HG02943 (cell line): ENCODE measurements around the gene TRIM3.

Experiments used
- ATAC-seq: cut with Tn5 transposase; IDR thresholded peaks from one replicate; pipeline ENCODE4 v1.9.1; 2021; ENCODE audit warnings: mild to moderate bottlenecking, low read depth, moderate library complexity; ENCODE audit not compliant: unreplicated experiment

Gene TRIM3

DNA sequence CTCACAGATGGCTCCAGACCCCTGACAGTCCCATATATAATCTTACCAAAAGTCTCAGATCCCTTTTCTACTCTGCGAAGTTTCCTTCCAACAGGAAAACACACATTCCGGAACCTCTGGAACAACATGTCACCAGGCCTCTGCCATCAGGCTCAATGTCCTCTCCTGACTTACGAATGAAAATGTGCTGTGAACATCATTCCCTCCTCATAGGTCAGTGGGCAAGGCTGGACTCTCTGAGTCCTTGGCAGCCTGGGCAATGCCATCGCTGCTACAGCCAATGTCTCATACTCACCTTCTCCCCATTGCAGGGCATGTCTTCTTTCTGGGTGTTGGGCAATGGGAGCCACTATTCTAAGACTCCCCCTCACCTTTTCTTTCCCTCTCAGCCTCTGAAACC, 31.3 kb downstream of the TRIM3 start:
- no peak for ATAC-seq

DNA sequence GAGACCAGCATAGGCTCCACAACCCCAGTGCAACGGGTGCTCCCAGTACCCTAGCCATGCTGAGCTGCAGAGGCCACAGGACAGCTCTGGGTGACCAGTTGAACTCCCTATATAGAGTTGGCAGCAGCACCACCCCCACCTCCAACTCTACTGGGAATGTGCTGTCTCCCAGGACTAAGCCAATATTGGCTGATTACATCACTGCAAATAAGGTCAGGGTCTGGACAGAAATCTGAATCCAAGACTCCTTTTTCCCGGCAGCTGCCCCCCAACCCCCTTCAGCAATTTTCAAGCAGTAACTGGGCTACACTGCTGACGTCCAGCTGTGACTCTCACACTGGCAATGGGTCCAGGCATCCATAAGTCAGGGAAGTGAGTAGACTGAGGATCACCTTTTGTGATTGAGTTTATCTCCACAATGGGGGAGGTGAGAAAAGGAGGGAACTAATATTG, 32.8 kb downstream of the TRIM3 start, which contains the start of gene HPX:
Gene HPX (minus strand): TSS at position 82 of the 453 bp plus-strand sequence. CDS start 24 bp downstream, at position 58.
- no peak for ATAC-seq

DNA sequence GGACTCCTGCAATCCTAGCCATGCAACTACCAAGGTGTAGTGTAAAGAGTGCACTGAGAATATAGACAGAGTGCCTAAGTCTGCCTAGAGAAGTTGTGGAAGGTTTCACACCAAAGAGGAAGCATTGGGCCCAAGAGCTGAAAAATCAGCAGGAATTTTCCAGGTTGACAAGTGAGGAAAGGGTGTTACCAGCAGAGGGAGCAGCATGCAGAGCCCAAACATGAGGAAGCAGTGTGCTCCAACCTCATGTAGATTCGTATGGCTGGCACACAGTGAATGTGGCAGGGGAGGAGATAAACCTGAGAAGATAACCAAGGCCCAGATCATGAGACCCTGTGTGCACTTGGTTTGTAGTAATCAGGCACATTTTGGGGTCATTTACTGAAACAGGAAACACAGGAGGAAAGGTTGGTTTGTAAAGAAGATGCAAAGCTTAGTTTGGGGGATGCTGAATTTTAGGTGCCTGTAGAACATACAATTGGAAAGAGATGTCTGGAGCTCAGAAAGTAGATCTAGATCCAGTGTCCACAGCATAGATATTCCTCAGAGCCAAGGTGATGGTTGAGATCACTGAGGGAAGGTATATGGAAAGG, 34.7 kb downstream of the TRIM3 start:
- ATAC-seq = no peak

DNA sequence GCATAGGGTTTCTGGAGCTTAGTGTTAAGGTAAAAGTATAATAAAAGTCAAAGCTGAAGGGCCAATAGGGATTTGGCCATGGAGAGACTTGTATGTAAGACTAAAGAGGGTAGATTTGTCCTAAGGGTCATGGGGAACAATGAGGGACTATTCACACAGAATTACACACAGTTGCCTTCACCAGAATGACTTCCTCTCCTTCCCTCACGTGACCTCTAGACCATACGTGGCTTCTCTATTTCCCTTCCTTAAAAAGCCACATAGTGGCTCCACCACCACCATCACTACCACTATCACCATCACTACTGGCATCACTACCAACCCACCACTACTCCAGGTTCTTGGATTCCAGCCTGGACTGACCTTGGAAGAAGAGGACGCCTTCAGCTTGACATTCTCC, 35.7 kb downstream of the TRIM3 start:
- ATAC-seq = no peak

DNA sequence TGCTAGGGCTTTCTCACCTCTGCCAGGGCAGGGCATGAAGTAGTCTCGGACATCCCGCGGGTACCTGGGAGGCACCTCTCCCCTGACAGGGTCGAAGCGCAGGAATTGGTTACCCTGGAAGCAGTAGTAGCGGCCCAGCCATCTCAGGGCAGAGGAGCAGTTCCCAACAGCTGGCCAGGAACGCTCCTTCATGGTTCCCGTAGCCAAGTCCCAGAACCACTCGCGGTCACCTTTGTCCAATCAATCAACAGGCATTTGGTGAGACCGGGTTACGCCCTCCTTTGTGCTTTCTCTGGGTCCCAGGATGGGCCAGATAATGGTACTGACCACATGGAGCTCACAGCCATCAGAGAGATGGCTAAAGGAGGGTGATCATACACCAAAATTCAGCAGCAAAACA, 36.3 kb downstream of the TRIM3 start:
- no peak for ATAC-seq

DNA sequence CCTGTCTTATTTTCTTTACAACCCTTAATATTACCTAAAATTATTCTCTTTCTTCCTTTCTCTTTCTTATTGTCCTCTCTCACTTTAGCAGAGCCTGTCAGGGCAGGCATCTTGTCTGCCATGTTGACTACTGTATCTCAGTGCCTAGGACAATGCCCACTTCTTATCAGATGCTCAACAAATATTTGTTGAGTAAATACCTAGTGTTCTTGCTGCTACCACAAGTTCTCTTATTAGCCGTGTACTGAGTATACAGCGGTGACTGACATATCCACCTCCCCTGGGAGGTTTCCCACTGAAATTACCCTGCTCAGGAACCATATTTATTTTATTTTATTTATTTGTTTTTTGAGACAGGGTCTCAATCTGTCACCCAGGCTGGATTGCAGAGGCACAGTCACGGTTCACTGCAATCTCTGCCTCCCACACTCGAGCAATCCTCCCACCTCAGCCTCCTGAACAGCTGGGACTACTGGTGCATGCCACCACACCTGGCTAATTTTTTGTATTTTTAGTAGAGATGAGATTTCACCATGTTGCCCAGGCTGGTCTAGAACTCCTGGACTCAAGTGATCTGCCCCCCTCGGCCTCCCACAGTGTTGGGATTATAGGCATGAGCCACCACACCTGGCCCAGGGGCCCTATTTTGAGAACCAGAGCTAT, 39.6 kb downstream of the TRIM3 start:
- no peak for ATAC-seq

DNA sequence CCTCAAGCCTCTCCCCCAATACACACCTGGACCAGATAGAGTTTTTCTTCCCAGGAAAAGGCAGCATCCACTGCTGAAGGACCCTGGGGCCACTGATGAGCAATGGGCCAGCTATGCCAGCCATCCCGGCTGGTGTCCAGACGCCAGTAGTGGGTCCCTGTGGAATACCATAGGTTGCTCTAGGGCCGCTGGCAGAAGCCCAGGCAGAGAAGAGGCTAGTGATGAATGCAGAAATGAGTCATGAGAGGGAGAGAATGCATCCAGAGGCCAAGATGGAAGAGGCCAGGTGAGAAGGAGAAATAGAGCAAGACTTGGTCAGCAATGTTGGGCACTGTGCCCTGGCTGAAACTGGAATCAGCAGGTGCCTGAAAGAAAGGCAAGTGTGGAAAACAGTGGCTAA, 41.9 kb downstream of the TRIM3 start:
- ATAC-seq = no peak

DNA sequence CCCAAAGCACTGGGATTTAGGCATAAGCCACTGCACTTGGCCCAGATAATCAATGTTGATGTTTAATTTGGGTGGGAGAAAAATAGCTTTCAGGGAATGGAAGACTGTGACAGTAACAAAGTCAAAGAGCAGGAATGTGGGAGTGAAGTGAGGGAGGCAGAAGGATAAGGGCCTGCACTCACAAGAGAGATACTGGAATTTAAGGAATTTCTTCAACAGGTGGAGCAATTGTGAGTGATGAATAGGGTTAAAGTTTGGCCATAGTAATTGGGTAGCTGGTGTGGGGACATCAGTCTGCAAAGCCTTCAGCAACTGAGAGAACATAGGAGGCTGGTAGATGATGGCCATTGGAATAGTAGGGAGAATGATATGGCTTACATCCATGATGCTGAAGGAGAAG, 46.2 kb downstream of the TRIM3 start:
- no peak for ATAC-seq

DNA sequence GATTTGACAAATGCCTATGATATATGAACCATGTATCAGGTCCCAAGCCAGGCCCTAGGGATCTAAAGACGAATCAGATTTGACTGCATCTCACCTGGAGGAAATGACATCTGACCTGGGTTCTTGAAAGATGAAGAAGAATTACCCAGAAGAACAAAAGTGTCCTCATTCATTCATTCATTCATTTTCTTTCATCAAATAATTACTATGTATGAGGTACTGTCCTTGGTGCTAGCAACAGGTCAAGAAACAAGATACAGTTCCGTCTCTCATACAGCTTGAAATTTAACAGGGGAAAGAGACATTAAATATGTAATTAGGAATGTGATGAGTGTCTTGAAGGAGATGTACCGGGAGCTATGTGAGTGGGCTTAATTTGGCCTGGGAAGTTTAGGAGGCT, 53.1 kb downstream of the TRIM3 start:
- ATAC-seq = no peak

DNA sequence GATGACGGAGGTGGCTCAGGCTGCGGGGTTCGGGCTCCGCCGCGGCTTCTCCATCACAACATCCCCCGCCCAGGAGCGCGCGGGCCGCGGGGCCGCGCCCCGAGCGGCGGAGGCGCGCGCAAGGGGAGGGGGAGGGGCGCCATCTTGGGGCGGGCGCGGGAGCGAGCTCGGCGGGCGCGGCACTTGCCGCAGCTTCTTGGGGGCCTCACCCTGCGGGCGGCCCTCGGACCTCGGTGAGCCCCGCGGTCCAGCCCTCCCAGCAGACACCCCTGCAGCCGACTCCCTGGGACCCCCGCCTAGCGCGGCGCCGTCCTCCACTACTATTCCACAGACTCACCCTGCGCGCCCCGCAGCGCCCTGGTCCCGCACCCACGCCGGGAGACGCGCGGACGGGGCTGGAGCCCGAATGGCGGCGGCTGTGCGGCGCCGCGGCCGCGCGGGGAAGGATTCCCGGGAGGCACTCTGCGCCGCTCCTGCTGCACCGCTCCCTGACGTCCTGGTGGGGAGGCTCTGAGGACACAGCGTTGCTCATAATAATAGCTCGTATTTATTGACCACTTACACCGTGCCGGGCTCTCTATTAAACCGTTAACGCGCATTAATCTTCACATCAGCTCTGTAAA, 54.6 kb downstream of the TRIM3 start, which contains the start of gene APBB1:
Gene APBB1 (minus strand): TSS at position 86 of the 623 bp plus-strand sequence. CDS start 7,747 bp downstream, outside the sequence.
- no peak for ATAC-seq

DNA sequence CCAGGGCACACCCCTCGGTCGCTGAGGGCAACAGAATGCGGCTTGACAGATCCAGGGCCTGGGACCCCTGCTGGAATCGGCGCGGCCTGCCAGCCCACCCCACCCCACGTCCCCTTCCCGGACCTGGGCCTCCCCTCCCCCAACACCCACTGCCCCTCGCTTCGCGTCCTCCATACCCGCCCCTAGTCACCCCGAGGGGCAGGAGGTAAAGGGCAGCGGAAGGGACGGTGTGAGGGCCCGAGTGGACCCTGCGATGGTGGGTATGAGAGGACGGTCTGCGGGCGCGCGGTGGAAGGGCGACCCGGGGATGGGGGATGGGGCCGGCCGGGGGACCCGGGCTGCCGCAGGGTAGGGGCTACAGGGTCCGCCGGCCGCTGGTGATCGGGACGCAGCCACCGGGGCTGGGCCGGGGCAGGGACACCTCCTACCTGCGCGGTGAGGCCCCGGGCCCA, 55.2 kb downstream of the TRIM3 start:
- no peak for ATAC-seq

DNA sequence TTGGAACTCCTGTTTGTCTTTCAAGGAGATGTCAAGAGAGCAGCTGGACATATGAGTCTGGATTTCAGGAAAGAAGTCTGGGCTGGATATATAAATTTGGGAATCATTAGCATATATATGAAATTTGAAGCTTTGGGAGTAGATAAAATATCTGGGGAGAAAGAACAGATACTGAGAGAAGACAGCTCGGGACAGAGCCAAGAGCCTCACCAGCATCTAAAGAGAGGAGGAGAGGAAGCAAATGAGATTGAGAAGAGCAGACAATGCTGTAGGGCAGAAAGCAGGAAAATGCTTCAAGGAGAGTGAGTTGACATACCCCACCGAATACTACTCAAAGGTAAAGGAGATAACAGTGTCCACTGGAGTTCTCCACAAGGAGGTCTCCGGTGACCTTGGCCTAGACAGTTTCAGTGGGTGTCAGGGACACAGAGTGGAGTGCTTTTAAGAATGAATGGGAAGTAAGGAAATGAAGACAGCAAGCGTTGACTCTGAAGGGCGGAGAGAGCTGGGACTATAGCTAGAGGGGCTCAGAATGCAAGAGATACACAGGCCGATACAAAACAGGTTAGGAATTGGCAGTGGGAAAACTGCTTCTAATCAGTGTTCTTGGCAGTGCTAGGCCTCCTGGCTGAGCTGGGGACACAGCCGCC, 55.7 kb downstream of the TRIM3 start:
- ATAC-seq = no peak

DNA sequence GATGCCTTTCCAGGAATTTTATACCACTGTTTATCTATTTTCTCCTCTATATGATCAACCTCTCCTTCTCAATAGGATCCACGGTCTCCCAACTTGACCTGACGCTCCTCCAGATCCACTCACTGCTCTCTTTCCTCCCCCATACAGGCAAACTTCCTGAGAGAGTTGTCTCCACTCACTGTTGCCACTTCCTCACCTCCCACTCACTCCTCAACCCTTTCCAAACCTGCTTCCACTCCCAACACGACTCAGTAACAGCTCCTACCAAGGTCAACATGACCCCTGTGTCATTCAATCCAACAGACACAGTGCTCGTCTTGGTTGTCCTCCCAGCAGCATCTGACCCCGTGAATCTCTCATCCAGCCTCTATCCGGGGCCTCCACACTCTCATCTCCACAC, 57.9 kb downstream of the TRIM3 start:
- ATAC-seq = no peak

DNA sequence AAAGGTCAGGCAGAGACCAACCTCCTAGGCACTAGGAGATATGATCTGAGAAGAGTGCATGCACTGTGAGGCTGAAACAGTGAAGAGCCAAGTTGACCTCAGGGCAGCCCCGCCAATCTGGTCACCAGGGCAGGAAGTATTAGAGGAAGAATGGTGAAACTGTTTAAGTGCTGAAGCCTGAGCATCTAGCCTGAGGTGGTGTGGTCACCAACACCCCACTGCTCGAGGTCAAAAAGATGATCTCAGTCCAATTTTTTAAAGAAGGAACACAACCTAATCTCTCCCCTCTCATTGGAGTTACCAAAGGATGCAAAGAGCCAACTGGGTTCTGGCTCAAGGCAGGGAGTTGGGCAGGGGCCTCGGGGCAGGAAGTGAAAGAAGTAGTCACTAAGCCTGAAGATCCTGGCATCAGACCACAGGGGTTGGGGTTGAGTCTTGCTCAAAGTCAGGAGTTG, 58.8 kb downstream of the TRIM3 start:
- no peak for ATAC-seq

DNA sequence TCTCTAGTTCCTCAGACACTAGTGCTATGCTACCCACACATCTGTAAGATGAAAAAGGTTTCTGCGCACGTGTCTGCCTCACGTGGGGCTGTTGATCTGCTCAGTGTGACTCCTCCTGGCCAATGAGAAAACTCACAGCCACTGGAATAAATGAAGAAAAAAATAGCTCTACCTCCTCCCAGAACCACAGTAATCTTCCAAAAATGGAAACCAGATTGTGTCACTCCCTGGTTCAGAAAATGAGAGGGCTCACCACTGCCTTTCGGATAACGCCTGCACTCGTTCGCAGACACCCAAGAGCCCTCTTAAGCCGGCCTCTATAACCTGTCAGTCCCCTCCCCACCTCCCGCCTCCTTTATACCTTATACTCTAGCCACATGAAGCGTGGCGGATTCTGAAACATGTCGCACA, 59.9 kb downstream of the TRIM3 start:
- no peak for ATAC-seq

DNA sequence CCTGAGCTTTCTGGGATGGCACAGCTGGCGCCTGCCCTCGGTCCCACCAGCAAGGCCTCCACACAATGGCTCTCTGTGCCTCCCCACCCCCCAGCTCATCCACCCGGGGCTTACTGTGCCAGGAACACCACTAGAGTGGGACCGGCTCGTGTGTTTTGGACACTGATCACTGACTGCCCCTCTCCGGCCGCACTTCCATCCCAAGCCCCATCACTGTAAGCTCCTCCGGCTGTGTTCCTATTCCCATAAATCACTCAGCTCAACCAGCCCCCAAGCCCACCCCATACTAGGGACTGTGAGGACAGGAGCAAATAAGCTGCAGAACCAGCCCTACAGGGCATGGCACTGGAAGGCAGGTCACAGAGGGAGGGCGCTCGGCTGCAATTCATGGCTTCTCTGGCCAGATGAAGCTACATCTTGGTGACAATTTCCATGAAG, 62.1 kb downstream of the TRIM3 start:
- no peak for ATAC-seq

DNA sequence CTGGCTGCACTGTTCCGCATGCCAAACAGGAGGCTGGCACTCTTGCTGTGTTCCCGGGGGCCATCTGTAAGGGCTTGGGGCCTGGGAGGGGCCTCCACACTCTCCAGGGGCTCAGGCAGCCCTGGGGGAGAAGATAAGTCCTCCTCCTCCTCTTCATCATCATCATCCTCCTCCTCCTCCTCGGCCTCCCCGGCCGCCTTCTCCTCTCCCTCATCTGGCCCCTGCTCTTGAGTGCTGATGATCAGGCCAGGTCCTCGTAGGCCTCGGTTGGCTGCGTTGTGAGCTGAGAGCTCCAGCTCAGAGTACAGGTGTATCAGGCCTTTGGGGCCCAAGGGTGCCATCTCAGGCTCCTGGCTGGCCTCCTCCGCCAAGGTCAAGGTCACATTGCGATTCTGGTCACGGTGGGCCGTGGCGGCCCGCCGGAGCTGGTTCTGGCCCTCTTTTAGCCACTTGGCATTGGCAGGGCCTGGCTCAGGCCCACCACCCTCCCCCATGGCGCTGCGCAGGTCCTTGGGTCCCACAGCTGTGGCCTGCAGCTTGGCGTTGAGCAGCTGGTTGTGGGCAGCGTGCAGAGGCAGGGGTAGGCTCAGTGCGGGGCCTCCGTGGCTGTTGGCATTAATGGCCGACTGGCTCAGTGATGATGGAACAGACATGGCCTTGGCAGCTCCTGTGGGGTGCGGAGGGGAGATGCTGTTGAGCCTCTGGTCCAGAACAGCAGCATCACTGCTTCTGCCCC, 62.9 kb downstream of the TRIM3 start:
- ATAC-seq = no peak

DNA sequence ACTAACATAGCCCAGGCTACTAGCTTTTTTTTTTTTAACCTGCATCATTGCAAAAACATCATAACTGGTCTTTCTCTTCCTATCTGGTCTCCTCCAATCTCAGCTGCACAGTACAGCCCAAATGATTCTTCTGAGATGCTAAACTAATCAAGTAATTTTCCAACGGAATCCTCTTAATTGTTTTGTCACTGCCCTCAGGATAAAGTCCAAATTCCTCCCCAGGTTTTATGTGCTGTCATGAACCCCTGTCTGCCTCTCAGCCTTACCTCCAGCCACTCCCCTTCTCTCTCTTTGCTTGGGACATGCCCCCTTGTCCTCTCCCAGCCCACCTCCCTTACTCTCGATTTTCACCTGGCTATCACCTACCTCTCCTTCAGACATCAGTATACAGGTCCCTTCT, 67.4 kb downstream of the TRIM3 start:
- no peak for ATAC-seq

DNA sequence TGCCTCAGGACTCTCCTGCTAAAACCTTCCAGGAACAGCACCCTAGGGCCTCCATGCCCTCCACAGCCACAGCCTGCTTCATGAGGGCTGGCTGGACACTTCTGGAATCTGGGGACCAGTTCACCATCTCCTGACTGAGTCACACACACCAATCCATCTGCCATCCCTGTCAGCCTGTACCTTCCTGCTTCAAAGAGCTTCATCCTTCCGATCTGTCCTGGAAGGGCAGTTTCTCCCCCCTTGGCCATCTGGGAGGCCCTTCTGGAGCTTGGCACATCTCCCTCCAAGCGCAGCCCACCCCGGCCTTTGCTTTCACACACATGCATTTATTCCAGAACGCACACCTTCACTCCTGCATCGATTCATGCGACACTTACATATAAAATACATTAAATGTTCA, 67.9 kb downstream of the TRIM3 start:
- no peak for ATAC-seq

DNA sequence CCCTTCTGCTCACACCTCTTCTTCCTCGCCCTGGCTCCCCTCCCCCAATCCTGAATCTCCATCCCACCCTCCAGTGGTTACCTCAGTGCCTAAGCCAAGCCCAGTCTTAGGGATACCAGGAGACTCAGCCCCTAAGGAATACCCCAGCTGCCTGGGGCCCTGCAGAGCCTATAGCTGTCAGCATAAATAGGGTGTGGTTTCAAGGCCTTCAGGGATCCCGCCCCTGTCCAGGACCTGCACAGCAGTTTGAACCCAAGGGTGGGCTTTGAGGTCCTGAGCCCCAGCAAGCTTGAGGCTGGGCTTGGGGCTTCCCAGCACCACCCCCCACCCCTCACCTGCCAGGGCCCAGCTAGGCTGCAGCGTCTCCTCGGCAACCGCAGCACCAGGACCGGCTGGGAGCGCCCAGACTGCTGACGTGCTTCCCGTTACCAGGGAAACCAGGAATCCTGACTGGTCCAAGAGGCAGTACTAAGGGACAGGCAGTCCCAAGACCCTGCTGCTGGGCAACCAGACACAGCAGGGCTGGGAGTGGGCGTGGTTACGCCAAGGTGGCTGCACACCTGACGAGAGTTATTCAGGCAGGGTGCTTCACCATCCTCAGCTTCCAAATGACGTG, 68.6 kb downstream of the TRIM3 start:
- no peak for ATAC-seq
